Liver (tissue), 3 donors: ENCODE data around the gene ARHGAP6.
A peak's percentile ranks its signal among the peaks of the same experiment; 100 is the strongest.

Experiments used
- RAD21 ChIP-seq, 2 donors: IDR thresholded peaks; 2 replicates each; pipeline ENCODE4 v1.6.1; 2016; ENCODE audit warnings: antibody characterized with exemption in 2 of 2, mild to moderate bottlenecking in 2 of 2
- TAF1 ChIP-seq: conservative IDR thresholded peaks from 2 replicates; pipeline ENCODE4 v1.6.1; 2016; ENCODE audit warnings: antibody characterized with exemption, mild to moderate bottlenecking
- TF ChIP-seq, protein P1 (sequence below): fragments of 150-350 bp; IDR thresholded peaks from 2 replicates; pipeline ENCODE4 v1.5.1; 2017; ENCODE audit warnings: improper control_type of control experiment, low read depth, low read length; ENCODE audit not compliant: missing input control
- TF ChIP-seq, protein P2 (sequence below): IDR thresholded peaks from 2 replicates; pipeline ENCODE4 v1.6.1; 2016; ENCODE audit warnings: antibody characterized with exemption
- donor health status: healthy.
- donor health status: healthy.

DNA sequence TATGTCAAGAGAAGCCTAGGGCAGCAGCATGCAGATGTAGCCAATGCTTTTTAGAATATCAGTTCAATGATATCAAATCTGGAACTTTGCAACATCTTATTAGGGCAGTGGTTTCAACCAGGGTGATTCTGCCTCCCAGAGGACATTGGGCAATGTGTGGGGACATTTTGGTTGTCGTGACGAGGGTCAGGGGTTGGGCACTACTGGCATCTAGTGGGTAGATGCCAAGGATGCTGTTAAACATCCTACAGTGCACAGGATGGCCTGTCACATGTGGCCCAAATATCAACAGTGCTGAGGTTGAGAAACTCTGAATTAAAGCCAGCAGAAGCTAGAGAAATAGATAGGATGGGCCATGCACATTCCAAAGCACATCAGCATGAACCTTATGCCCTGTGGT, 220.2 kb downstream of the ARHGAP6 start:
- TF ChIP-seq RAD21 (IDR thresholded peaks at IDR 0.05) (peak in 1 of 2 donors; percentile 20), TAF1 (no peak)
- TF ChIP-seq, protein P1, sequence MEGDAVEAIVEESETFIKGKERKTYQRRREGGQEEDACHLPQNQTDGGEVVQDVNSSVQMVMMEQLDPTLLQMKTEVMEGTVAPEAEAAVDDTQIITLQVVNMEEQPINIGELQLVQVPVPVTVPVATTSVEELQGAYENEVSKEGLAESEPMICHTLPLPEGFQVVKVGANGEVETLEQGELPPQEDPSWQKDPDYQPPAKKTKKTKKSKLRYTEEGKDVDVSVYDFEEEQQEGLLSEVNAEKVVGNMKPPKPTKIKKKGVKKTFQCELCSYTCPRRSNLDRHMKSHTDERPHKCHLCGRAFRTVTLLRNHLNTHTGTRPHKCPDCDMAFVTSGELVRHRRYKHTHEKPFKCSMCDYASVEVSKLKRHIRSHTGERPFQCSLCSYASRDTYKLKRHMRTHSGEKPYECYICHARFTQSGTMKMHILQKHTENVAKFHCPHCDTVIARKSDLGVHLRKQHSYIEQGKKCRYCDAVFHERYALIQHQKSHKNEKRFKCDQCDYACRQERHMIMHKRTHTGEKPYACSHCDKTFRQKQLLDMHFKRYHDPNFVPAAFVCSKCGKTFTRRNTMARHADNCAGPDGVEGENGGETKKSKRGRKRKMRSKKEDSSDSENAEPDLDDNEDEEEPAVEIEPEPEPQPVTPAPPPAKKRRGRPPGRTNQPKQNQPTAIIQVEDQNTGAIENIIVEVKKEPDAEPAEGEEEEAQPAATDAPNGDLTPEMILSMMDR = no peak
- TF ChIP-seq, protein P2, sequence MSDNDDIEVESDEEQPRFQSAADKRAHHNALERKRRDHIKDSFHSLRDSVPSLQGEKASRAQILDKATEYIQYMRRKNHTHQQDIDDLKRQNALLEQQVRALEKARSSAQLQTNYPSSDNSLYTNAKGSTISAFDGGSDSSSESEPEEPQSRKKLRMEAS = no peak
